Colonic mucosa (tissue), 4 donors: ENCODE data around the gene ACTR10. TPM values are rescaled to one million over a fixed set of nuclear protein-coding genes. Genes with fewer than 3 reads are reported as not detected.
A peak's percentile ranks its signal among the peaks of the same experiment; 100 is the strongest.

Experiments
- DNase-seq: peaks from one replicate; pipeline ENCODE4 v3.0.0-alpha.2; 2020
- H3K27ac ChIP-seq: fragments of 200-600 bp; one replicate; pipeline ENCODE4 v1.8.0; 2021
- H3K27me3 ChIP-seq: fragments of 200-600 bp; one replicate; pipeline ENCODE4 v1.8.0; 2021
- H3K36me3 ChIP-seq: fragments of 200-600 bp; one replicate; pipeline ENCODE4 v1.8.0; 2021
- H3K4me1 ChIP-seq: fragments of 200-600 bp; one replicate; pipeline ENCODE4 v1.8.0; 2021; ENCODE audit warnings: mild to moderate bottlenecking
- H3K4me3 ChIP-seq: fragments of 200-600 bp; one replicate; pipeline ENCODE4 v1.8.0; 2021
- H3K9ac ChIP-seq, 2 donors: one replicate each; pipeline ENCODE4 v1.7.0; 2013; ENCODE audit warnings: control low read depth in 2 of 2, low read depth in 2 of 2, low read length in 2 of 2
- H3K9me3 ChIP-seq: fragments of 200-600 bp; one replicate; pipeline ENCODE4 v1.8.0; 2021
- intact Hi-C: fragments of 100-400 bp; cut with DNase I; formaldehyde crosslinking; loops from one replicate; pipeline ENCODE4 v1.14.1; 2022
- total RNA-seq, 2 donors: library from RNA; stranded (reverse); fragmentation: NEBNext Ultra II Directional in 1 of 2; extraction: Animal tissue kit (Norgen Biotek cat#: 25700) in 1 of 2; gene quantifications; one replicate each; pipeline ENCODE4 v1.2.1, GENCODE V29; 2021
- TF ChIP-seq, protein P1 (sequence below): fragments of 200-600 bp; IDR thresholded peaks from one replicate; pipeline ENCODE4 v1.8.0; 2022; ENCODE audit warnings: antibody characterized with exemption, mild to moderate bottlenecking
- donor health status: healthy.
- donor health status: DM: no; HTN: no; CAD: no.
- donor health status: DM: no; HTN: no; CAD: no.

The ACTR10 gene
- total RNA-seq, 2 donors from 2014 or later = 45.9 to 61.4 TPM

DNA sequence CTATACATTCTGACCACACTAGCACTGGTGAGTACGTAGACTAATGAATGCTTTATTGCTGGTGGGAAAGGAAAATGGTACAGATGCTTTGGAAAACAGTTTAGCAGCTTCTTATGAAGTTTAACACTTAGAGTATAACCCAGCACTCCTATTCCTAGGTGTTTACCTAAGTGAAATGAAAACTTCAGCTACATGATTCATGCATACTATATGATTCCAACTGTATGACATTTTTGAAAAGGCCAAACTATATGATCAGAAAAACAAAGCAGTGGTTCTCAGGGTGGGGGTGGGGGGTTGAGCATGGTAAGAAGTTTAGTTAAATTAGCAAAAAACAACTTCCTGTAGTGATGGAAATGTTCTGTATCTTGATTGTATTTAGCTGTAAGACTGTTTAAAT lies 76.3 kb downstream of the ACTR10 start:
- no peaks in the 10 kb centered on the region for H3K27me3 ChIP-seq
- no peak overlapping the region for H3K9ac ChIP-seq
- H3K27ac ChIP-seq = no peak overlapping the region
- H3K9me3 ChIP-seq = no peaks in the 10 kb centered on the region
- H3K4me1 ChIP-seq = peaks cover 3% of the 10 kb centered on the region
- TF ChIP-seq, protein P1, sequence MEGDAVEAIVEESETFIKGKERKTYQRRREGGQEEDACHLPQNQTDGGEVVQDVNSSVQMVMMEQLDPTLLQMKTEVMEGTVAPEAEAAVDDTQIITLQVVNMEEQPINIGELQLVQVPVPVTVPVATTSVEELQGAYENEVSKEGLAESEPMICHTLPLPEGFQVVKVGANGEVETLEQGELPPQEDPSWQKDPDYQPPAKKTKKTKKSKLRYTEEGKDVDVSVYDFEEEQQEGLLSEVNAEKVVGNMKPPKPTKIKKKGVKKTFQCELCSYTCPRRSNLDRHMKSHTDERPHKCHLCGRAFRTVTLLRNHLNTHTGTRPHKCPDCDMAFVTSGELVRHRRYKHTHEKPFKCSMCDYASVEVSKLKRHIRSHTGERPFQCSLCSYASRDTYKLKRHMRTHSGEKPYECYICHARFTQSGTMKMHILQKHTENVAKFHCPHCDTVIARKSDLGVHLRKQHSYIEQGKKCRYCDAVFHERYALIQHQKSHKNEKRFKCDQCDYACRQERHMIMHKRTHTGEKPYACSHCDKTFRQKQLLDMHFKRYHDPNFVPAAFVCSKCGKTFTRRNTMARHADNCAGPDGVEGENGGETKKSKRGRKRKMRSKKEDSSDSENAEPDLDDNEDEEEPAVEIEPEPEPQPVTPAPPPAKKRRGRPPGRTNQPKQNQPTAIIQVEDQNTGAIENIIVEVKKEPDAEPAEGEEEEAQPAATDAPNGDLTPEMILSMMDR = no peak
- no peaks in the 10 kb centered on the region for H3K36me3 ChIP-seq
- intact Hi-C loops = no loop called here
- no peak for DNase-seq
- no peak overlapping the region for H3K4me3 ChIP-seq

DNA sequence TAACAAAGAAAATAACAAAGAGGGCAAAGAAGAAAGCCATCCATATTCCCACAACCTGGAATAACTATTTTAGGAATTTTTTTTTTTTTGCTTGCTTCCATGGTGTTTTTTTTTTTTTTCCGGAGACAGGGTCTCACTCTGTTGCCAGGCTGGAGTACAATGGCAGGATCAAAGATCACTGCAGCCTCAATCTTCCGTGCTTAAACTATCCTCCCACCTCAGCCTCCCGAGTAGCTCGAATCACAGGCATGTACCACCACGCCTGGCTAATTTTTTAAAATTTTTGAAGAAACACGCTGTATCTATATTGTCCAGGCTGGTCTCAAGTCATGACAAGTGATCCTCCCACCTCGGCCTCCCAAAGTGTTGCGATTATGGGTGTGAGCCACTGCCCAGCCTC lies 78.2 kb downstream of the ACTR10 start:
- Histone ChIP-seq H3K4me3 (no peak overlapping the region), H3K9me3 (no peaks in the 10 kb centered on the region), H3K4me1 (peaks cover 9% of the 10 kb centered on the region), H3K36me3 (no peaks in the 10 kb centered on the region), H3K27me3 (no peaks in the 10 kb centered on the region), H3K9ac (no peak overlapping the region), H3K27ac (no peak overlapping the region)
- TF ChIP-seq, protein P1 = no peak
- intact Hi-C loops = no loop called here
- no peak for DNase-seq

DNA sequence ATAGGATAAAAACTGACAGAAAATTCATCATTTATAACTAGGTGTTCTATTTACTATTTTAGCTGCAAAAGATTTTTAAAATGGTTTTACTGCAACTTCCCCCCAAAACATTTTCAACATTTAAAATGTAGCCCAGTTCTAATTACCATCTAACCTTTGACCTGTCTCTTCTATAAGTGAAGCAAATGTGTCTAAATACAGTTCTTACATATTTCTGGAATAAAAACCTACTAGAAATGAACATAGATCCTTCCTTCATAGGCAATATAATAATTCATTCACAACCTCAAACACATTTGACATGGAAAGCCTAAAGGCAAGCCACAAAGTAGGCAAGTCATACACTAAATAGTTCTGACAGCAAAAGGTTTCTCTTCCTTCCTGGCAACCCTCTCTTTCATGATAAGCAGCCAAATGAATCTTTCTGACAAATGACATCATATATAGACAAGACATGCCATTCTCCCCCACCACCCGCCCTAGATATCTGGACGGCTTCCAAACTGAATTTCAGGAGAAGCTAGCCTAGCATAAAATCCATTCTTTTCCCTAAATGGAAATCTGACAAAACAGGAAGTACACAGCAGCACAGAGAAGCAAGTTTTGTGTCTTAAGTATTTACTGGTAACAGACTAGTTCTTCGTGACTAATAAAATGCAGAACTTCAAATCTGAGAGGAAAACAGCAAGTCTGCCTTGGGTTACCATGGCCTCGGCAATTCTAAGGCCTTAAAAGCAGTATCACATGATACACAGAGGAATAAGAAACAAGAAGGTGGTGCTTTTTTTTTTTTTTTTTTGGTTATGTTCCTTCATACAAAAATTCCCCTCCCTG lies 81.2 kb downstream of the ACTR10 start:
- intact Hi-C loops = no loop called here
- Histone ChIP-seq H3K36me3 (no peaks in the 10 kb centered on the region), H3K9me3 (no peaks in the 10 kb centered on the region), H3K27me3 (no peaks in the 10 kb centered on the region), H3K9ac (no peak overlapping the region), H3K4me1 (peaks cover 12% of the 10 kb centered on the region), H3K27ac (peak overlapping the region; percentile 75), H3K4me3 (no peak overlapping the region)
- TF ChIP-seq, protein P1 = no peak
- DNase-seq = peak; percentile 56

DNA sequence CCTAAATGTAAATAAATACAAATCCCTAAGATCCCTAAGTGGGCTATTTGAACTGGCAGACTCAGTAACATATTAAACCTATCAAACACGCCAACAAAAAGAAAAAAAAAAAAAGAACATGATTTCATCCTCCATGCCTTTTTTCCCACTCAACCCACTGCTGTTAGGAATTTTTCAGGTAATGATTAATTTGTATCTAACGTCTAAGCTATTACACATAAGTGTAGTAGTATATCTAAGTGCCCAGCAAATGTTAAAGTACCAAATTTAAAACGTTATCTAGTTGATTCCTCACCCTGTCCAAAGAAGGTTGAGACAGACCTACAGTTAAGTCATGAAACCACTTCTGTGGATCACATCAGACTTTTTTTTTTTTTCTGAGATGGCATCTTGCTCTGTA lies 82.0 kb downstream of the ACTR10 start:
- H3K36me3 ChIP-seq = no peaks in the 10 kb centered on the region
- peak overlapping the region in 1 of 2 donors; percentile 12 for H3K9ac ChIP-seq
- DNase-seq = no peak
- intact Hi-C loops = no loop called here
- no peaks in the 10 kb centered on the region for H3K9me3 ChIP-seq
- TF ChIP-seq, protein P1 = no peak
- no peak overlapping the region for H3K4me3 ChIP-seq
- H3K27me3 ChIP-seq = no peaks in the 10 kb centered on the region
- H3K27ac ChIP-seq = peak overlapping the region; percentile 75
- peaks cover 12% of the 10 kb centered on the region for H3K4me1 ChIP-seq

DNA sequence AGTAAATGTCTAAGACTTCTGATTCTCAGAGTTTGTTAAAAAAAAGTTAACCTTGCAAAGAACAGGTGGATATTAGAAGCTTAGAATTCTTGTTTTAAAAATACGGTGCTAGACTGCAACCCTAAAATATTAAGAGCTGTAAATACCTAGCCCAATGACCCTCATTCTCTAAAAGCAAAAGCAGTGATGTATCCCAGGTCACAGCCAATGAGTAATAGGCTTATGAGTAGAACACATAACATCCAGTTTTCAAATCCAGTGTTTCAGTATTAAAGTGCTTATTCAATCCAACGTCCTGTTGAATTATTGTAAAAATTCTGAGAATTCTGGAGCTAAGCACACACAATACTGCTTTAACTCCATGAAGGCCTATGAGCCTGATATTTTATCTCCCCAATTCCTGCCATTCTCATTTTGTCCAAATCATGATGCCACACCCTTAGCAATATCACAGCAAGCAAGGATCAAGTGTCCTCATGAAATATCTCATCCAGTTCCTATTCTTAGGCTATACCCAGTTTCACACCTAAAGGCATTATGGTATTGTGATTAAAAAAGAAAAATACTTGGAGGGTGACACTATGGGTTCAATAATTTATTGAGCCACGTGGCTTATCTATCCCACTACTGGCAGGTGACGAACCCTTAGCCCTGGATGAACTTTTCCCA lies 83.1 kb downstream of the ACTR10 start:
- no peak overlapping the region for H3K27ac ChIP-seq
- TF ChIP-seq, protein P1 = no peak
- H3K27me3 ChIP-seq = no peaks in the 10 kb centered on the region
- no peaks in the 10 kb centered on the region for H3K9me3 ChIP-seq
- no peaks in the 10 kb centered on the region for H3K36me3 ChIP-seq
- intact Hi-C loops = no loop called here
- peaks cover 12% of the 10 kb centered on the region for H3K4me1 ChIP-seq
- DNase-seq = no peak
- H3K9ac ChIP-seq = no peak overlapping the region
- H3K4me3 ChIP-seq = no peak overlapping the region
